HCT116 (cell line): ENCODE results near the gene MORN1. TPM values are rescaled to one million over a fixed set of nuclear protein-coding genes. Genes with fewer than 3 reads are reported as not detected.

Source experiments
- ATAC-seq: fragments of 200-7000 bp; cut with Tn5 transposase; 2 replicates; pipeline ENCODE4 v1.9.1; 2020; ENCODE audit warnings: mild to moderate bottlenecking, moderate library complexity
- BruUV-seq: library from RNA; stranded (reverse); fragments of 400-500 nt; replicated peaks from 2 replicates; lab custom pipeline; 2021; lab: Mats Ljungman, UMichigan
- CTCF ChIA-PET: fragments of 300-600 bp; sonication (Branson Sonifier 250); formaldehyde crosslinking; loops from one replicate; lab custom pipeline; 2021; ENCODE audit warnings: antibody characterized with exemption; lab: Charles Lee
- POLR2A ChIA-PET: fragments of 300-600, 350-600 bp; sonication (Branson Sonifier 250); formaldehyde crosslinking; loops from one replicate; lab custom pipeline; 2021; ENCODE audit warnings: antibody characterized with exemption; lab: Charles Lee
- RAD21 ChIA-PET, 2 experiments: fragments of 300-600 bp; sonication (Branson Sonifier 250); formaldehyde crosslinking; loops; one replicate each; lab custom pipeline; 2023; ENCODE audit warnings: low total read pairs in 2 of 2; ENCODE audit not compliant: uncharacterized antibody in 2 of 2, unreplicated experiment in 2 of 2, low non-redundant PET in 1 of 2; lab: Charles Lee
- DNase-seq: peaks from one replicate; pipeline ENCODE4 v3.0.0-alpha.2; 2010; ENCODE audit warnings: low read depth, low spot score
- H2AFZ ChIP-seq: fragments of 200-600 bp; shearing (Covaris generic), sonication (generic); 2 replicates; pipeline ENCODE4 v1.6.1; 2017; ENCODE audit warnings: low read depth, mixed run types, mixed read lengths, antibody characterized with exemption, low read length; ENCODE audit not compliant: poor library complexity, severe bottlenecking
- H3K27ac ChIP-seq: 2 replicates; pipeline ENCODE4 v1.5.1; 2012; ENCODE audit warnings: low read depth, low read length
- H3K27me3 ChIP-seq: fragments of 200-600 bp; sonication (generic); 2 replicates; pipeline ENCODE4 v1.6.1; 2016; ENCODE audit warnings: mixed run types, low read length, mixed read lengths; ENCODE audit not compliant: insufficient read depth
- H3K36me3 ChIP-seq, 2 experiments: fragments of 200-500 bp in 1 of 2; fragments of 200-600 bp in 1 of 2; sonication (Bioruptor generic) in 1 of 2; sonication (generic) in 1 of 2; 2 replicates each; pipeline versions ENCODE4 v1.5.1 to v1.6.1; 2014 to 2016; ENCODE audit warnings: low read length in 2 of 2, inconsistent platforms in 1 of 2, mixed read lengths in 1 of 2, mixed run types in 1 of 2; ENCODE audit not compliant: insufficient read depth in 2 of 2, control insufficient read depth in 1 of 2
- H3K4me1 ChIP-seq, 2 experiments: fragments of 200-600 bp in 1 of 2; sonication (generic) in 1 of 2; 2 replicates each; pipeline versions ENCODE4 v1.5.1 to v1.6.1; 2012 to 2017; ENCODE audit warnings: low read length in 2 of 2, inconsistent platforms in 1 of 2, mild to moderate bottlenecking in 1 of 2, mixed read lengths in 1 of 2, mixed run types in 1 of 2, moderate library complexity in 1 of 2; ENCODE audit not compliant: insufficient read depth in 2 of 2, control insufficient read depth in 1 of 2
- H3K4me2 ChIP-seq: fragments of 200-600 bp; sonication (generic); 2 replicates; pipeline ENCODE4 v1.6.1; 2017; ENCODE audit warnings: mixed run types, low read length, mixed read lengths
- H3K4me3 ChIP-seq, 2 experiments: fragments of 200-600 bp in 1 of 2; sonication (generic) in 1 of 2; replicated peaks in 1 of 2; 2 replicates each; pipeline ENCODE4 v1.5.1; 2011 to 2016; ENCODE audit warnings: low read length in 2 of 2, control low read depth in 1 of 2, low read depth in 1 of 2, mild to moderate bottlenecking in 1 of 2, mixed read lengths in 1 of 2, mixed run types in 1 of 2
- H3K79me2 ChIP-seq: fragments of 200-600 bp; sonication (generic); 2 replicates; pipeline ENCODE4 v1.6.1; 2017; ENCODE audit warnings: mild to moderate bottlenecking, mixed run types, low read length, moderate library complexity, mixed read lengths; ENCODE audit not compliant: insufficient read depth
- H3K9ac ChIP-seq: fragments of 200-600 bp; sonication (generic); 2 replicates; pipeline ENCODE4 v1.6.1; 2016; ENCODE audit warnings: low read length, mixed read lengths
- H3K9me2 ChIP-seq: fragments of 200-600 bp; sonication (generic), shearing (Covaris generic); 2 replicates; pipeline ENCODE4 v1.6.1; 2017; ENCODE audit warnings: mixed run types, mild to moderate bottlenecking, moderate library complexity; ENCODE audit not compliant: insufficient read depth
- H3K9me3 ChIP-seq, 2 experiments: fragments of 200-500 bp in 1 of 2; fragments of 200-600 bp in 1 of 2; sonication (Bioruptor generic) in 1 of 2; sonication (generic) in 1 of 2; 2 replicates each; pipeline ENCODE4 v1.6.1; 2014 to 2017; ENCODE audit warnings: low read length in 2 of 2, mixed read lengths in 2 of 2, inconsistent platforms in 1 of 2, low read depth in 1 of 2, mild to moderate bottlenecking in 1 of 2, mixed run types in 1 of 2, moderate library complexity in 1 of 2; ENCODE audit not compliant: control insufficient read depth in 1 of 2, insufficient read depth in 1 of 2
- H4K20me1 ChIP-seq: fragments of 200-600 bp; sonication (generic), shearing (Covaris generic); 2 replicates; pipeline ENCODE4 v1.6.1; 2017; ENCODE audit warnings: mixed run types, mild to moderate bottlenecking, moderate library complexity; ENCODE audit not compliant: insufficient read depth
- CBX3 ChIP-seq: IDR thresholded peaks from 2 replicates; pipeline ENCODE4 v1.6.1; 2012; ENCODE audit warnings: low read depth
- ELF1 ChIP-seq: IDR thresholded peaks from 2 replicates; pipeline ENCODE4 v1.6.1; 2012; ENCODE audit warnings: low read depth, borderline replicate concordance
- EZH2 ChIP-seq: fragments of 200-600 bp; sonication (generic); IDR thresholded peaks from 2 replicates; pipeline ENCODE4 v1.6.1; 2017; ENCODE audit warnings: antibody characterized with exemption, mixed run types
- SRF ChIP-seq: IDR thresholded peaks from 2 replicates; pipeline ENCODE4 v1.6.1; 2012; ENCODE audit warnings: low read depth
- TCF7L2 ChIP-seq: IDR thresholded peaks from 2 replicates; pipeline ENCODE4 v1.7.0; 2011; ENCODE audit warnings: borderline replicate concordance, inconsistent platforms; ENCODE audit not compliant: insufficient read depth, insufficient read length; ENCODE audit errors: extremely low read depth
- intact Hi-C: fragments of 100-400 bp; cut with micrococcal nuclease; formaldehyde crosslinking; loops from 2 replicates; pipeline ENCODE4 v1.10.0; 2022
- total RNA-seq: library from RNA; stranded (reverse); gene quantifications from one replicate; pipeline ENCODE4 v1.2.1, GENCODE V29; 2021; ENCODE audit not compliant: unreplicated experiment
- TF ChIP-seq, protein P1 (sequence below): IDR thresholded peaks from 2 replicates; pipeline ENCODE4 v1.6.1; 2012

The MORN1 gene
- total RNA-seq, 1 experiment from 2014 or later, result 21.4 TPM

DNA sequence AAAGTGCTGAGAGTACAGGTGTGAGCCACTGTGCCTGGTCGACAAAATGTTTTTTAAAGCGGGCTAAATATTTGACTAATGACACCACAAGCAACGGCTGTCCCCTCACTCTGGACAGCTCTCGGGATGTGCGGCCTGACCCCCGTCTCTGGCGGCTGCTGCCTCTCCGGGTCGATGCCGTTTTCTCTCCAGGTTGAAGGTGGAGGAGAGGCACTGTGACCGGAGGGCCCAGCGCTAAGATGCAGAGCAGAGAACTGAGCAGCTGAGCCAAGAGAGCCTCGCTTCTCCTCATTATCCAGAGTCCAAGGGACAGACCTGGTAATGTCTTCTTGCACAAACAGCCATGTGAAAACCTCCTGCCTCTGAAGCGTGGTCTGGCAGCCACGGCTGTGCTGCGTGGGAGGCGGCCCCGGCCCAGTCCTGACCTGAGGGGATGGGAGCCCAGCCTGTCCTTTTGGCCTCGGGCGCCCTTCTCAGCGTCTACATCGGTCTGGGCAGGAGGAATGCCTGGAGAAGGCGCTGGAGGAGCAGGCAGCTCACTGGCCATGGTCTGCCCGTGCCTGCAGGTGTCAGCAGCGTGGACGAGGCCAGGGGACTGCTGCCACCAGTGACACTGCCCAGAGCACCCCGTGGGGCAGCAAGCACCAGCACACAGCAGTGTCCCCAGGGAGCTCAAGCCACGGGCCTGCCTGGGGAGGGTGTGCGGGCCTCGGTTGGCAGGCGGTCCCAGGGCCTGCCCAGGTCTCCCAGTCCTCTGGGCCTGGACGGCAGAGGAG lies 10.3 kb downstream of the MORN1 start:
- no peaks in the 10 kb centered on the region for H3K36me3 ChIP-seq
- no peaks in the 10 kb centered on the region for H3K9me2 ChIP-seq
- intact Hi-C loops, result loop anchor here (1.0 kb wide), 1 partner anchor 186 kb away; no protein-coding TSS in a partner anchor
- H3K27ac ChIP-seq, result no peak overlapping the region
- POLR2A ChIA-PET, result interaction anchor here (0.8 to 1.7 kb wide), 4 partner anchors 11 to 186 kb away, joined by 5 to 16 read pairs (median 8); partner anchors contain the start of genes FAAP20, MORN1 and RER1
- ATAC-seq, result no peak
- H3K9ac ChIP-seq, result no peak overlapping the region
- CTCF ChIA-PET, result interaction anchor here (0.5 to 7.7 kb wide), 13 partner anchors 10 to 418 kb away, joined by 3 to 271 read pairs (median 7); partner anchors contain the start of genes FAAP20, MORN1 and RER1
- H3K4me1 ChIP-seq, result 0 out of 4 replicates have a peak, but pooled peaks cover 0 to 6% of the 10 kb centered on the region in 2 experiments
- H3K4me3 ChIP-seq, result no peak overlapping the region
- TF ChIP-seq ELF1 (no peak), CBX3 (no peak)
- TF ChIP-seq, protein P1, sequence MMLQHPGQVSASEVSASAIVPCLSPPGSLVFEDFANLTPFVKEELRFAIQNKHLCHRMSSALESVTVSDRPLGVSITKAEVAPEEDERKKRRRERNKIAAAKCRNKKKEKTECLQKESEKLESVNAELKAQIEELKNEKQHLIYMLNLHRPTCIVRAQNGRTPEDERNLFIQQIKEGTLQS, result no peak
- TF ChIP-seq, all 23 proteins: peak for 0
- Histone ChIP-seq H3K27me3 (no peaks in the 10 kb centered on the region), H3K9me3 (no peaks in the 10 kb centered on the region), H2AFZ (no peak overlapping the region), H3K79me2 (no peaks in the 10 kb centered on the region), H3K4me2 (no peak overlapping the region), H4K20me1 (no peaks in the 10 kb centered on the region)
- RAD21 ChIA-PET, result interaction anchor here (0.6 to 2.0 kb wide), 7 partner anchors 10 to 186 kb away, joined by 3 to 33 read pairs (median 5); partner anchors contain the start of genes FAAP20 (in 2 of the 2), MORN1 (in 1 of the 2) and RER1 (in 1 of the 2)
- no peak for DNase-seq
- BruUV-seq, result no TSS peak

DNA sequence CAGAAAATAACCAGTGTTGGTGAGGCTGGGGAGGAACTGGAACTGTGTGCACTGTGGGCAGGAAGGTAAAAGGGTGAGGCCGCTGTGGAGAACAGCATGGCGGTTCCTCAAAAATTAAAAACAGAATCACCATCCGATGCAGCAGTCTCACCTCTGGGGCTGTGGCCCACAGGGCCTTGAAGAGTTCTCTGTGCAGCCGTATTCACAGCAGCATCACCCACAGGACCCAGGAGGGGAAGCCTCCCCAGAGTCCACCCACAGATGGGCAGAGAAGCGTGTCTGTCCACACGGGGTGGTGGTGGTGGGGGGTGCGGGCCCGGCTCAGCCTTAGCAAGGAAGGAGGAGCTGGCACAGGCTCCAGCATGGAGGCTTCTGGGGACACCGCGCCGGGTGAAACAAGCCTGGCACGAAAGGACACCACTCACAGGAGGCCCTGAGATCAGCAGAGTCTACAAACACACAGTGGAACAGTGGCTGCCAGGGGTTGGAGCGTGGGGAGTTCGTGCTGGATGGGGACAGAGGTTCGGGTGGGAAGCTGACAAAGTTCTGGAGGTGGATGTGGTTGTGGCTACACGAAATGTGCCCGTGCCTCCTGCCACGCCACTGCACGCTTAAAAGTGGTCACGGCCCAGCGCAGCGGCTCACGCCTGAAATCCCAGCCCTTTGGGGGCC lies 11.5 kb downstream of the MORN1 start:
- H4K20me1 ChIP-seq, result no peaks in the 10 kb centered on the region
- H3K4me3 ChIP-seq, result no peak overlapping the region
- H3K27me3 ChIP-seq, result no peaks in the 10 kb centered on the region
- H3K36me3 ChIP-seq, result no peaks in the 10 kb centered on the region
- RAD21 ChIA-PET, result no interaction called here
- H3K27ac ChIP-seq, result no peak overlapping the region
- TF ChIP-seq EZH2, result no peak
- no peak for TF ChIP-seq TCF7L2
- TF ChIP-seq SRF, result no peak
- TF ChIP-seq, all 23 proteins: peak for 0
- Histone ChIP-seq H3K4me1 (0 out of 4 replicates have a peak, but pooled peaks cover 0 to 6% of the 10 kb centered on the region in 2 experiments), H3K9me3 (no peaks in the 10 kb centered on the region), H3K9me2 (no peaks in the 10 kb centered on the region), H3K79me2 (no peaks in the 10 kb centered on the region), H2AFZ (no peak overlapping the region), H3K9ac (no peak overlapping the region), H3K4me2 (no peak overlapping the region)
- POLR2A ChIA-PET, result no interaction called here
- no peak for DNase-seq
- CTCF ChIA-PET, result interaction anchor here (7.7 kb wide), 1 partner anchor 183 kb away, joined by 271 read pairs; the partner anchor contains the start of gene FAAP20
- no peak for ATAC-seq
- intact Hi-C loops, result no loop called here
- BruUV-seq, result no TSS peak
